ENCODE results near the gene ANKMY1.

The ANKMY1 gene

GRCh38 chr2:240519396-240520129 lies 38.2 kb downstream of the ANKMY1 start:
- no peak for DNase-seq

DNA sequence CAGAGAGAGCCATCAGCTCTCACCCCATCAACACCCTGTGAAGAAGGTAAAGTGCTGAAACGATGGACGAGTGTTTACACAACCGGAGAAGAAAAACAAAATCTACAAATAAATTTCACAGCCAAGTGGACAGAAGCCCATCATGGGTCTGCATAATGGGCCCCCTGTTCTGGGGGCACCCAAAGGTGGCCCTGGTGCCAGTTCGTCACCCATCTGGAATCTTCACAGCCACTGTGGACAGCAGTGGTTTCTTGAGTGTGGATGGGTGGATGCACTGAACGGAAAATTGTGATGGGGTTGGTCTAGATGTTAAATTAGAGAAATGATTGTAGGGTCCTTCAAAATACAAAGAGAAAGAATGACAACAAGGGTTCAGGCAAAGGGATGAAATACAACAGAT lies 38.8 kb downstream of the ANKMY1 start:
- DNase-seq = no peak

- no peak for DNase-seq
Measured at GRCh38 chr2:240517342-240517741, 40.4 kb downstream of the ANKMY1 start.

GRCh38 chr2:240514631-240515030 lies 43.2 kb downstream of the ANKMY1 start:
- no peak for DNase-seq

DNA sequence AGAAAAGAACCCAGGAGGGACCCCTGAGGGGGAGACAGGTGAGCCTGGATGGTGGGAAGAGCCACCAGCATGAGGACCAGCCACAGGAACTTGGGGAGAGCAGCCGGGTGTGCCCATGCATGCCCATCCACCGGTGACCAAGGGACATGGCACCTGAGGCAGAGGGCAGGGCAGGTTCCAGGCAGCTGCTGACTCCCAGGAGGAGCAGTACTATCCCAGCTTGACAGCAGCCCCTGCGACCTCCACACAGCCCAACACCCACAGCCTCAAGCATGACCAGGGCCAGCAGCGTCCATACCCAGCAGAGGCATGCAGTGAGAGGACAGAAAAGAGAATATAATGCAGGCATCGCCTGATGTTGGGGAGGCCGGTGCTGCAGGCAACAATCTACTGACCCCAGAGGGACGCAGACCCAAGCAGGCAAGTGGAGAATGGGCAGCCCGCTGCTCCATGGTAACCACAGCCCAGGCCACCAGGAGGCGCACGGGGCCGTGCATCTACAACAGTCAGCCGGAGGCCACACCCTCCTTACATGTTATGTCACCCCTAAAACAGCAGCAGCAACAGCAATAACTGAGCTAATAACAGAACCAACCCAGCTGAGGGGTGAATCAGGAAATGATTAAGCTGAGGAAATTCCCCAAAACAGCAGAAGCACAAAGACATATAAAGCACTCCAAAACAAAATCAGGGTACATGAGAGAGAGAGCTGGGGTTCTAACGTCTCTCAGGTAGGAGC lies 44.1 kb downstream of the ANKMY1 start:
- peak in 1 of 2 experiments; percentile 45 for DNase-seq

- no peak for DNase-seq
Measured at GRCh38 chr2:240512666-240513535, 44.9 kb downstream of the ANKMY1 start.

GRCh38 chr2:240512109-240512485 lies 45.7 kb downstream of the ANKMY1 start:
- DNase-seq = no peak

- DNase-seq = no peak
Measured at GRCh38 chr2:240511351-240512108, 46.3 kb downstream of the ANKMY1 start.

DNA sequence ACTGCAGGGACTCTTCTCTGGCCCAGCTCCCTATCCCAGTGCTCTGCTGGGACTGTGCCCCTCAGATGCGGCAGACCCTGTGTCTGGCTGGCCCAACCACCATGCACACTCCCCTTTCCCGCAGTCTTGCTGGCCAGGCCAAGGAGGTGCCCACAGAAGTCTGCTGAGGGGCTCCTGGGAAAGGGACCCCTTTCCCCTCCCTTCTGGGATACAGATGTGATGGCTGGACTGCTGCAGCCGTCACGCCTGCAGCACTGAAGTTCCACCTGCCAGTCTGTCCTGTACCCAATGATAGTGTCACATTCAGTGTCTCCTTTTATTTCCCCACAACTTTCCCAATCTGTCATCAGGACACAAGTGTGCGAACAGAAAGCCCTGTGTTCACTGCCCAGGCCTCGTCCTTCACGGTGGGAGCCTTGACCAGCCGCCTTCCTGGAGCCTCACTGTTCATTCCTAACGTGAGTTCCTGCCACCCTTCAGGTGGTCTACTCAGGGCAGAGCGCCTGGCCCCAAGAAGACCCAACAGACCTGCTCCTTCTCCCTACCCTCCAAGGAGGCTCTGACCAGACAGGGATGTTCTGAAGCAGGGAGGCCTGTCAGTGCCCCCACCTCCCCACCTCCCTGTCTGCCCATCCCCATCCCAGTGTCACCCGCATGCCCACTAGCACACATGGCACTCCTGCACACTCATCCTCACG lies 47.1 kb downstream of the ANKMY1 start:
- no peak for DNase-seq

DNA sequence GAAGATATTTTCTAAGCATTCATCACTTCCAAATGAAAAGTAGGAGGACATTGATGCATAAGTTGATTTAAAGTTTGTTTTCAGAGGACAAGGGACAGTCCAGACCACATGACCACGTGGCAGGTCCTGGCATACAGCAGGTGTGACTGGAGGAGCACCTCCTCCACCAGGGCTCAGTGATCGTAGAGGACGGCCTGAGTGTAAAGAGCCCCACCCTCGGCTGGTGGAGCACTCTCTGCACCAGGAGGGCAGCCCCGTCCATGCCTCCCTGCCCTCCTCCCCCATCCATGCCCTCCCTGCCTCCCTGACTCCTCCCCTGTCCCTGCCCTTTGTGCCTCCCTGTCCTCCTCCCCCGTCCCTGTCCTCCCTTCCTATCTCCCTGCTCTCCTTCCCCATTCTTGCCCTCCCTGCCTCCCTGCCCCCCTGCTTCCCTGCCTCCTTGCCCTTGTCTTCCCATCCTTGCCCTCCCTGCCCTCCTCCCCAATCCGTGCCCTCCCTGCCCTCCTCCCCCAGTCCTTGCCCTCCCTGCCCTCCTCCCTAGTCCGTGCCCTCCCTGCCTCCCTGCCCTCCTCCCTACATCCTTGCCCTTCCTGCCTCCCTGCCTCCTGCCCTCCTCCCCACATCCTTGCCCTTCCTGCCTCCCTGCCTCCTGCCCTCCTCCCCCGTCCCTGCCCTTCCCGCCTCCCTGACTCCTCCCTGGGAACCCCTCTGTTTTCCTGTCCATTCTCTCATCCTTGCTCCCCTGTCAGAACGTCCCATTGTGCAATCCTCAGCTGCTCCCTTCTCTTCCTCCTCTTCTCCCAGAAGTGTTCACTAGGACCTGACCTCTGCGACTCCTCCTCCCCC lies 47.9 kb downstream of the ANKMY1 start:
- DNase-seq = no peak

GRCh38 chr2:240508832-240509545 lies 48.8 kb downstream of the ANKMY1 start:
- no peak for DNase-seq

GRCh38 chr2:240507778-240508251 lies 50.0 kb downstream of the ANKMY1 start:
- no peak for DNase-seq

DNA sequence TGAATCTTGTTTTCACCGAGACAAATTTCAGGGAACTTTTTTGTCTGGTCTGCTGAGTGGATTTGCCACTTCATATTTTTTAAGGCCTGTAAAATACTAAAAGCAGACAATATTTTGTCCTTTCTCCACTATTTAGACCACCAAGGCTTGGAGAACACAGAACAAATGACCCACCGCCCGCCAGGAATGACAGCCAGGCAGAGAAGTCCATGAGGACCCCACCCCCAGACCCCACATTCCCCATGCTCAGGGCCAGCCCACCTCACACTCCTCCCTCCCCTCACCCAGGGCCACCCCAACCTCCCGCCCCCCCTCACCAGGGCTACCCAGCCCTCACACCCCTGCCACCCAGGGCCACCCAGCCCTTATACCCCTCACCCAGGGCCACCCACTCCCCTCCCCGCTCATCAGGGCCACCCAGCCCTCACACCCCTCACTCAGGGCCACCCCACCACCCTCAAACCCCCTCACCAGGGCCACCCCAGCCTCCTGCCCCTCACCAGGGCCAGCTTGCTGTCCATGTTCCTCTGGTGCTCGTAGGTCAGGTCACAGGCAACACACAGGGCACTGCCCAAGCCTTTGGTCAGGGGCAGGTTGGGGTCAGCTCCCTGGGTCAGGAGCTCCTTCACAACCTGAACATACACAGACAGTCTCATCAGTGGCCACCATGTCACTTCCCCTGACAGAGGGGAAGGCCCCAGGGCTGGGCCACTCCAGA lies 50.6 kb downstream of the ANKMY1 start:
- no peak for DNase-seq

- DNase-seq = no peak
Measured at GRCh38 chr2:240506406-240507059, 51.3 kb downstream of the ANKMY1 start.

GRCh38 chr2:240505910-240506309 lies 51.9 kb downstream of the ANKMY1 start:
- no peak for DNase-seq

GRCh38 chr2:240503848-240504247 lies 53.9 kb downstream of the ANKMY1 start:
- DNase-seq = no peak

DNA sequence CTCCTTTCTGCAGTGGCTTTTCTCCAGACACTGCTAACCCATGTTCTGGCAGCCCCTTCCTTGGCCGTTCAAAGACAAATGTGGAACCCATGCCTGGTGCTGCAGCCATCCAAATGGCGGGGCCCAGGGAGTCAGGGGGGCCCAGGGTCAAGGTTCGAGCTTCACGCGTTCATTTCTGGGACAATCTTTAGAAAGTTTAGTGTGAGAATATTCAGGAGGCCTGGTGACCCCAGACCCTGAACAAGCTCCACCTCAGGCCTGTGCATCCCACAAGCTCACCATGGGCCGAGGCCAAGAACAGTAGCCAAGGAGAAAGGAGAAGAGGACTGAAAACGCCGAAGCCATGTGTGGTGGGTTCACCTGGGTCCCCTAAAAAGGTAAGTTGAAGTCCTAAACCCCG lies 54.4 kb downstream of the ANKMY1 start:
- no peak for DNase-seq

- DNase-seq = no peak
Measured at GRCh38 chr2:240502430-240503121, 55.2 kb downstream of the ANKMY1 start.
